Neural crest cell (in vitro differentiated cells): ENCODE results near the gene COPS6. TPM values are rescaled to one million over a fixed set of nuclear protein-coding genes. Genes with fewer than 3 reads are reported as not detected.

Experiments
- DNase-seq: peaks from one replicate; pipeline ENCODE4 v3.0.0; 2021; ENCODE audit warnings: low read depth, mixed read lengths, low spot score
- H3K27ac Mint-ChIP-seq: one replicate; pipeline ENCODE4 v1.8.0; 2021; ENCODE audit warnings: mild to moderate bottlenecking, mixed read lengths; ENCODE audit not compliant: unreplicated experiment
- H3K27me3 Mint-ChIP-seq: 2 replicates; pipeline ENCODE4 v1.8.0; 2021; ENCODE audit warnings: low read depth, mild to moderate bottlenecking, mixed read lengths
- H3K36me3 Mint-ChIP-seq: 2 replicates; pipeline ENCODE4 v1.8.0; 2021; ENCODE audit warnings: low read depth, mild to moderate bottlenecking, mixed read lengths
- H3K4me1 Mint-ChIP-seq: 2 replicates; pipeline ENCODE4 v1.8.0; 2021; ENCODE audit warnings: mixed read lengths
- H3K4me3 Mint-ChIP-seq: one replicate; pipeline ENCODE4 v1.8.0; 2021; ENCODE audit warnings: mild to moderate bottlenecking, mixed read lengths
- H3K9me3 Mint-ChIP-seq: 2 replicates; pipeline ENCODE4 v1.8.0; 2021; ENCODE audit warnings: mixed read lengths
- long read RNA-seq: library from polyadenylated mRNA; unstranded; transcript quantifications from one replicate; pipeline ENCODE4 v2.0.0, GENCODE V29; 2020
- total RNA-seq: library from RNA; stranded (reverse); gene quantifications from 2 replicates; pipeline ENCODE4 v1.2.1, GENCODE V29; 2021
- TF ChIP-seq, protein P1 (sequence below): fragments of 200-600 bp; sonication (generic); conservative IDR thresholded peaks from 2 replicates; pipeline ENCODE4 v1.5.0; 2021; ENCODE audit warnings: antibody characterized with exemption, mild to moderate bottlenecking

The COPS6 gene
- 142 and 160 TPM in 2 replicates for total RNA-seq
- long read RNA-seq, transcript COPS6-201 (10 exons, 1,432 nt) = major isoform, 137 of 148 reads
- long read RNA-seq, partial matches to known transcripts = 3 of 148 reads
- long read RNA-seq, other reads (novel, unspliced or antisense) = 6 of 148 reads

- H3K9me3 Mint-ChIP-seq = no peaks in the 10 kb centered on the region
- peak; percentile 80 for DNase-seq
- peaks cover 32% of the 10 kb centered on the region for H3K36me3 Mint-ChIP-seq
- peaks cover 52% of the 10 kb centered on the region for H3K4me1 Mint-ChIP-seq
- TF ChIP-seq, protein P1, sequence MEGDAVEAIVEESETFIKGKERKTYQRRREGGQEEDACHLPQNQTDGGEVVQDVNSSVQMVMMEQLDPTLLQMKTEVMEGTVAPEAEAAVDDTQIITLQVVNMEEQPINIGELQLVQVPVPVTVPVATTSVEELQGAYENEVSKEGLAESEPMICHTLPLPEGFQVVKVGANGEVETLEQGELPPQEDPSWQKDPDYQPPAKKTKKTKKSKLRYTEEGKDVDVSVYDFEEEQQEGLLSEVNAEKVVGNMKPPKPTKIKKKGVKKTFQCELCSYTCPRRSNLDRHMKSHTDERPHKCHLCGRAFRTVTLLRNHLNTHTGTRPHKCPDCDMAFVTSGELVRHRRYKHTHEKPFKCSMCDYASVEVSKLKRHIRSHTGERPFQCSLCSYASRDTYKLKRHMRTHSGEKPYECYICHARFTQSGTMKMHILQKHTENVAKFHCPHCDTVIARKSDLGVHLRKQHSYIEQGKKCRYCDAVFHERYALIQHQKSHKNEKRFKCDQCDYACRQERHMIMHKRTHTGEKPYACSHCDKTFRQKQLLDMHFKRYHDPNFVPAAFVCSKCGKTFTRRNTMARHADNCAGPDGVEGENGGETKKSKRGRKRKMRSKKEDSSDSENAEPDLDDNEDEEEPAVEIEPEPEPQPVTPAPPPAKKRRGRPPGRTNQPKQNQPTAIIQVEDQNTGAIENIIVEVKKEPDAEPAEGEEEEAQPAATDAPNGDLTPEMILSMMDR = no peak
- peaks cover 60% of the 10 kb centered on the region for H3K27me3 Mint-ChIP-seq
- peak within 1 kb of the TSS; percentile 81 for H3K27ac Mint-ChIP-seq
- H3K4me3 Mint-ChIP-seq = peak within 1 kb of the TSS; percentile 99
These were observed at the start of gene COPS6 for GRCh38 chr7:100088621-100089457. TSS of gene COPS6 (plus strand) at chr7:100088969. CDS start at chr7:100088991, 22 bp downstream.

DNA sequence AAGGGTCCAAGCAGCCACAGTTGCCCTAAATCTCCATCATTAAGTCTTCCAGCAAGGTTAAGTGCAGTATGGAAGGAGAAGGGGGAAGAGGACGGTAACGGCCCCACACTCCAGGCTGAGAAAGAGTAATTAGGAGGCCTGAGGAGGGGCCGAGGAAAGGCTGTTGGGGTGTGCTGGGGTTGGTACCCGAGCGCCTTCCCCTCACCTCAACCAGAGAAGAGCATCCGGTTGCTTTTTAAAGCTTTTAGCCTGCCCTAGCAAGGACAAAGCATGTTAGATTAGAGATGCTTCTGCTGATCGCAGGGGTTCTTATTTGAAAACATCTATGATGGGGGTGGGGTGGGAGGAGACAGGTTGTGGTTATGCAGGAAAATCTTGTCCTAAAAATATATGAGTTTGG lies 48.2 kb upstream of the COPS6 start:
- Mint-ChIP-seq H3K4me1 (no peaks in the 10 kb centered on the region), H3K36me3 (peaks cover 17% of the 10 kb centered on the region), H3K27me3 (no peaks in the 10 kb centered on the region), H3K4me3 (no peak overlapping the region), H3K9me3 (no peaks in the 10 kb centered on the region), H3K27ac (no peak overlapping the region)
- no peak for DNase-seq
- TF ChIP-seq, protein P1 = no peak

- Mint-ChIP-seq H3K27me3 (no peaks in the 10 kb centered on the region), H3K27ac (no peak overlapping the region), H3K36me3 (peaks cover 5% of the 10 kb centered on the region), H3K4me3 (no peak overlapping the region), H3K9me3 (no peaks in the 10 kb centered on the region), H3K4me1 (peaks cover 9% of the 10 kb centered on the region)
- TF ChIP-seq, protein P1 = no peak
- DNase-seq = no peak
These were observed 44.1 kb upstream of the COPS6 start for GRCh38 chr7:100044718-100045117.

DNA sequence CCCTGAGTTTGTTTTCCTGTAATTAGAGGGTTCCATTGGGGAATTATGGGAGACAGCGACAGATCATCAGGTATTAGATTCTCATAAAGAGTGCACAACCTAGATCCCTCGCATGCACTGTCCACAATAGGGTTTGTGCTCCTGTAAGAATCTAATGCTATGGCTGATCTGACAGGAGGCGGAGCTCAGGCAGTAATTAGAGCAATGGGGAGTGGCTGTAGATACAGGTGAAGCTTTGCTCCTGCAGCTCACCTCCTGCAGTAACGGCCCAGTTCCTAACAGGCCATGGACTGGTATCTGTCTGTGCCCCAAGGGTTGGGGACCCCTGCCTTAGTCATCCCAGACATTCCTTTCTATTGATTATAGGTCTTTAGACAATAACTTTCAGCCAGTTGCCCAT lies 40.1 kb upstream of the COPS6 start:
- H3K4me3 Mint-ChIP-seq = peak overlapping the region; percentile 96
- no peaks in the 10 kb centered on the region for H3K27me3 Mint-ChIP-seq
- no peaks in the 10 kb centered on the region for H3K9me3 Mint-ChIP-seq
- DNase-seq = no peak
- peak overlapping the region; percentile 43 for H3K27ac Mint-ChIP-seq
- no peaks in the 10 kb centered on the region for H3K36me3 Mint-ChIP-seq
- TF ChIP-seq, protein P1 = no peak
- H3K4me1 Mint-ChIP-seq = peaks cover 25% of the 10 kb centered on the region

DNA sequence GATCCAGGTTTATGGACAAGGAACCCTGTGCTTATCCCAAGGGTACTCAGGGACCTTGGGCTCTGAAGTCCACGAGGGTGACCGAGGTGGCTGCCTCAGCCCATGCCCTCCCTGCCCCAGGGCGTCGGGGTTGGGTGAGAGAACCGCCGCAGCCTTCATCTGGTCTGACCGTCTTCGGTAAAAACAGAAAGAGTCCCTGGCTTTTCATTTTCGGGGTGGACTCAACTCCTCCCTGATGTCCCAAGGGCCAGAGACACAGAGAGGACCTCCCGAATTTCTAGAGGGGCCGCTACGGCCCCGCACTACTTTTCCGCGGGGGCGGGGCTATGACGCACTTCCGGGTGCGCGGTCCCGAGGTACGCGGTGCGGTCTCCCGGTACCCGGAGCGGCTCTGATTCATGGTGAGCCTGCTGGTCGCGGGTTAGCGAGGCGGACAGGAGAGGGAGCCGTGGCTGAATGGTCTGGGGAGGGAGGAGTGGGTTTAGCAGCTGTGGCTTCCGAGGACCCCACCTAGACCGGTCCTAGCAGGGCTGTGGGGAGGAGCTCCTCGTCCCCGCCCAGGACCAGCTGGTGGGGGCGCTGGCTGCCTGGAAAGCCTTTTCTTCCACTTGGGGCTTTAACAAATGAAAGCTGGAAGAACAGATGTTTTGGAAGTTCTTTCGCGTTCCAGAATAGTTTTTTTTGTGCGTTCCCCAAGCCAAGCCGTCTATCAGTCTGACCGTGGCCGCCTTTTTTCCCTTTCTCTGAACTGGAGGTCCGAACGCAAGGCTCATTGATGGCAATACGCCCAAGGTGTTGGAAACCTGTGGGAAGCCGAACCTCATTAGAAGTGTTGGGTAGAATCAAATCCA lies 39.1 kb upstream of the COPS6 start, which contains the start of gene ZSCAN21:
Gene ZSCAN21 (plus strand): TSS at position 334 of the 851 bp plus-strand sequence. CDS start 7,233 bp downstream, outside the sequence.
- H3K4me3 Mint-ChIP-seq = peak within 1 kb of the TSS; percentile 96
- H3K27me3 Mint-ChIP-seq = no peaks in the 10 kb centered on the region
- TF ChIP-seq, protein P1 = no peak
- peak; percentile 71 for DNase-seq
- no peaks in the 10 kb centered on the region for H3K36me3 Mint-ChIP-seq
- peaks cover 25% of the 10 kb centered on the region for H3K4me1 Mint-ChIP-seq
- H3K9me3 Mint-ChIP-seq = no peaks in the 10 kb centered on the region
- peak within 1 kb of the TSS; percentile 98 for H3K27ac Mint-ChIP-seq
